Ureter (tissue), 1 donor: ENCODE measurements around the gene ATAT1. TPM values are rescaled to one million over a fixed set of nuclear protein-coding genes. Genes with fewer than 3 reads are reported as not detected.
"Not testable (repeated sequence)": the region's sequence is repeated elsewhere in the genome, so short reads cannot be mapped to it uniquely, and the experiment has no call there.

ENCODE experiments used
- DNase-seq: peaks from one replicate; pipeline ENCODE4 v3.0.0-alpha.2; 2020; ENCODE audit warnings: low spot score
- total RNA-seq: library from RNA; stranded (reverse); gene quantifications from one replicate; pipeline ENCODE4 v1.2.4, GENCODE V29; 2023
- donor health status: DM: yes; HTN: yes; CAD: no.

The ATAT1 gene
- total RNA-seq, 1 donor from 2014 or later = 22.7 TPM

- DNase-seq = no peak
Observed at GRCh38 chr6:30651143-30651542, 24.5 kb downstream of the ATAT1 start.

- DNase-seq = no peak
Observed at GRCh38 chr6:30654798-30655742, 28.4 kb downstream of the ATAT1 start.

DNA sequence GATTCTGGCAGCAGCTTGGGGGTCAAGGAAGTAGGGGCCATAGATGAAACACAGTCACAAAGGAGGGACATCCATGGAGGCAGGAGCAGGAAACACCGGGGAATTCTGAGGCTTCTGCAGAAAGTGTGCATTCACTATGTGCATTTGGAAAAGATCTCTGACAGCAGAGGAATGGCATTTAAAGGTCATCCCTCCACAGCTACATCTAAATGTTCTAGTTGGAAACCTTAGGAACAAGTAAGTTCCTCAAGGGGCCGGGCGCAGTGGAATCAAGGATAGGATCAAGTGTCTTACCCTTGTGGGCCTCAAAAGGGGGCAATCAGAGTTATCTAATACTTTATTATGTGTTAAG, 29.0 kb downstream of the ATAT1 start:
- DNase-seq = no peak

GRCh38 chr6:30656513-30656912, 29.8 kb downstream of the ATAT1 start:
- no peak for DNase-seq

- no peak for DNase-seq
Observed at GRCh38 chr6:30657454-30657853, 30.8 kb downstream of the ATAT1 start.

DNA sequence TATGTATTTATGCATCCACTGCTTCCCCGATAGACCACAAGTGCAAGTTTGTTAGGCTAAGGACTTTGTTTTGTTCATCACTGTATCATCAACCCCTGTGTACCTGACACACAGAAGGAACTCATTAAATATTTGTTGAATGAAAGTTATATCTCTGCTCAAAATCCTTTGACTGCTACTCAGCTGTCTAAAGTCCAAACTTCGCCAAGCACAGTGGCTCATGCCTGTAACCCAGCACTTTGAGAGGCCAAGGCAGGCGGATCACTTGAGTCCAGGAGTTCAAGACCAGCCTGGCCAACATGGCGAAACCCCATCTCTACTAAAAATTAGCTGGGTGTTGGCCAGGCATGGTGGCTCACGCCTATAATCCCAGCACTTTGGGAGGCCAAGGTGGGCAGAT, 31.2 kb downstream of the ATAT1 start:
- not testable (repeated sequence) for DNase-seq

DNA sequence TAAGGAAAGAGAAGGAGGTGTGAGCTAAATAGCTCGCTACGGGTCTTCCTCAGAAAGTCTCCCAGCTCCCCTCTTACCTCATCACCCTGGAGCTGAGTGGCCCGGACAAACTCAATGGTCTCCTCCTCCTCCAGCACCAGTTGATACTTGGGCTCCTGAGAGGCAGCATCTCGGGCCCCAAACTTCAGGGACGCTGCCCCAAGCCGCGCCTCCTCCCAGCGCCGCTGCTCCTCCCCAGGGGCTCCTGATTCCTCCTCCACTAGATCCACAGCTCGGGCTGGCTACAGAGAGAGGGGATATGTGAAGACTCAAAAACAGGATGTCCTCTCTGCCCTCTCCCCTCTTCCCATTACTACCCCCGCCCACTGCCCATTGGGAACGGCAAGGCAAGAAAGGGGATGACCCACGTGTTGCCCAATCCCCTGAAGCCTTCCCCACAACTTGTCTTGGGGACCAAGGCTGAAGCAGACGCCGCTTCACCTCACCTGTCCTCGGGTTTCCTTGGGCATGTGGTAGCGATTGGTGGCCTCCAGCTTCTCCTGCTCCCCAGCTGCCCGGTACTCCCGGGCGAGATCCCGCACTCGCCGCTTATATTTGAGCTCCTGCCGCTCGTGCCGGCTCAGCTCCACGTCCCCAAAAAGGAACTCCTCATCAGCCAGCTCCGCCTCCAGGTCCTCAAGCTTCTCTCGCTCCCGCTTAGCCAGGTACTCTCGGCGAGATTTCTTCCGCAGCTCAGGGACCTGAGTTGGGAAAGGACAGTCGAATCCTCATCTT, 38.5 kb downstream of the ATAT1 start:
- no peak for DNase-seq

GRCh38 chr6:30666300-30666699, 39.6 kb downstream of the ATAT1 start:
- not testable (repeated sequence) for DNase-seq

DNA sequence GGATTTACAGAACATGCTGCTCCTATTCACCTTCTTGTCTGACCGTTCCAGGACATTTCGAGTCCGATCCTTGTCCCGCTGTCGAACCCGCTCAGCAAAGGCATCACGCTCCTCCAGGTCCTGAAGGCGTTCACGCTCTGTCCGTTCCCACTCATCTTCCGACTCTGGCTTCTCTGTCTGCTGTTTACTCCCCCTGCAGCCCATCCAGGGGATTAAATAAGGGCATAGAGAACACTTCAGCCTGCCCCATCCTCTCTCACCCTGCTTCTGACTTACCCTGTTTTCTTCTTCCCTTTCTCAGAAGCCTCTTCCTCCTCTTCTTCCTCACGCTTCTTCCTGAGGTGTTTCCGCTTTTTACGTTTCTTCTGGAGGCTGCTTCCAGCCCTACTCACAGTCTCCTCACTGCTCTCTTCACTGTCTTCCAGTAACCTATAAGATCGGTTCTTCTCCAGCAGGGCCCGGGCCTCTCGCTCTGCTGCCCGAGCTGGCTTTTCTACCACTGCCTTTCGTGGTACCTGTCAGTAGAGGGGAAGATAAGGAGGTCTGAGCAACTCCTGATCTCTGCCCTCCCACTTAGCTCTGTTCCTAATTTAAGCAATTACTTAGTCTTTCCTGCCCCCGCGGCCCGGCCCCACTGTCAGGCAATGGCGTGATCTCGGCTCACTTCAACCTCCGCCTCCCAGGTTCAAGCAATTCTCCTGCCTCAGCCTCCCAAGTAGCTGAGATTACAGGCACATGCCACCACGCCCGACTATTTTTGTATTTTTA, 44.3 kb downstream of the ATAT1 start:
- no peak for DNase-seq

- DNase-seq = peak; percentile 96
Observed at GRCh38 chr6:30672445-30673253, 46.0 kb downstream of the ATAT1 start, which contains the start of gene DHX16. TSS of gene DHX16 (minus strand) at chr6:30673006. CDS start at chr6:30672841, 165 bp downstream.

DNA sequence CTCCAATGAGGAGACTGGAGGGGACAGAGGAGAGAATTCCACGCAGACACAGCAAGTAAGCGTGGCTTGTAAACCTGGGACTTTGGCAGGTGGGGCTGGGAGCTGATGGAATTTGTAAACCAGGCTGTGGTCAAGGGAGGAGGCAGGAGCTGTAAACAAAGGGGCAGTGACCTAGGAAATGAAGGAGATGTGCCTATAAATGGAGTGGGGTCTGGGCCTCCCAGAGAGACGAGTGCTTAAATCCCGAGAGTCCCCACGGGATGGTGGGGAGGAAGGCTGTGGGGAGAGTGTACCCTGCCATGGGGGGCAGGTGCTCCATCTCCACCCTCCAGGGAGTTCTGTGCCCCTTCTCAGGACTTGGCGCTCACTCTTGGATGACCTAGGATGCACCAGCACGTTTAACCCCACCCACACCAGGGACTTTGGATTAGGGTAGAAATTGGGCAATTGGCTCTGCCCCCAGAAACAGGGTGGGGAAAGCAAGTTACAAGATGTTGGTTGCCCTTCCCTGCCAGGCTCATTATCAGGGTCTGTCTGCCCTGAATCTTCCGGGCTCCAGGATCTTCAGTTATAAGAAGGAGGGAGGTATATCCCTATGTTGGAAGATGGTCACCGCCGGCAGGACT, 50.1 kb downstream of the ATAT1 start:
- no peak for DNase-seq

- DNase-seq = peak; percentile 91
Observed at GRCh38 chr6:30678964-30679726, 52.5 kb downstream of the ATAT1 start.

GRCh38 chr6:30679765-30680535, 53.3 kb downstream of the ATAT1 start:
- no peak for DNase-seq

- no peak for DNase-seq
Observed at GRCh38 chr6:30681766-30682142, 55.1 kb downstream of the ATAT1 start.

DNA sequence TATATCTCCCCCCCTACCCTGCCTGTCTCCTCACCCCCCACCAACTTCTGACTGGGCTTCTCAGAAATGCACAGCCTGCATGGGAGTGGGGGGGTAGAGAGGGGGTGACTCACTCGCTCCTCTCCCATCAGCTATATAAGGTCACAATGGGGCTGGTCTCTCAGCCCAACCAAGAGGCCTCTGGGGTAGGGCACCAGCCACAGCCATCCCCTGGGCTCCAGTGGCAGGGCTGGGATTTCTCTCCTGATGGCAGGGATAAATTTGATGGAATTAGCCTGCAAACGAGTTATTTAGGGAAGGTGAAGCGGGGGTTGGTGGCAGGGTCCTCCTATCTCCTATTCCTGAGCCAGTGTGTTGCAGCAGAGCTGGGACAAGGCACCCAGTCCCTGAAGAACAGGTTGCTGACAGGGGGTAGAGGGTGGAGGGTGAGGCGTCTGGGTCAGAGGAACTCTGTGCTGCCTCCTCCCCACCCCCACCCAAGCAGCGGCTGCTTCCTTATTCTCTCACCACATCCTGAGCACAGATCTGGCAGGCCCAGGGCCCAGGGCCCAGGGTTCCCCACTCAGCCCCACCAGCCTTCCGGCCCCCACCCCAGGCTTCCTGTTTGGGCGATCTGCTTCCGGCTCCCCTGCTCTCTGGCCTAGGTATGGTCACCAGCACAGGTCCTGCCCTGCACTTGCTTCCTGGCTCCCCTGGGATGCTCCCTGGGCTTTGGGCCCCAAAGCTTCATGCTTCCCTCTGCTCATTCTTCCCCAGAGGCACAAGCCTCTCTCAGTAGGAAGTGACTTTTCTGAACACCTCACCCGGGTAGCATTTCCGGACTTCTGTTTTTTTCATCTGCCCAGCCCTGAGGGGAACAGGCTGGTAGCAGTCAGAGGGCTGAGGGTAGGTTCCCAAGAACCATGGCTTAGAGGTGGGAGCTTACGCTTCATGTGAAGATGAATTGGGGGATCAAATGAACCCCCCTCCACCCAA, 55.8 kb downstream of the ATAT1 start:
- peak; percentile 89 for DNase-seq

- DNase-seq = peak; percentile 58
Observed at GRCh38 chr6:30683183-30683979, 56.7 kb downstream of the ATAT1 start.

- DNase-seq = no peak
Observed at GRCh38 chr6:30683980-30684338, 57.3 kb downstream of the ATAT1 start.
